ENCODE results near the gene CGB8. TPM values are rescaled to one million over a fixed set of nuclear protein-coding genes. Genes with fewer than 3 reads are reported as not detected.

The CGB8 gene
- total RNA-seq, 1 donor from 2014 or later: not detected

DNA sequence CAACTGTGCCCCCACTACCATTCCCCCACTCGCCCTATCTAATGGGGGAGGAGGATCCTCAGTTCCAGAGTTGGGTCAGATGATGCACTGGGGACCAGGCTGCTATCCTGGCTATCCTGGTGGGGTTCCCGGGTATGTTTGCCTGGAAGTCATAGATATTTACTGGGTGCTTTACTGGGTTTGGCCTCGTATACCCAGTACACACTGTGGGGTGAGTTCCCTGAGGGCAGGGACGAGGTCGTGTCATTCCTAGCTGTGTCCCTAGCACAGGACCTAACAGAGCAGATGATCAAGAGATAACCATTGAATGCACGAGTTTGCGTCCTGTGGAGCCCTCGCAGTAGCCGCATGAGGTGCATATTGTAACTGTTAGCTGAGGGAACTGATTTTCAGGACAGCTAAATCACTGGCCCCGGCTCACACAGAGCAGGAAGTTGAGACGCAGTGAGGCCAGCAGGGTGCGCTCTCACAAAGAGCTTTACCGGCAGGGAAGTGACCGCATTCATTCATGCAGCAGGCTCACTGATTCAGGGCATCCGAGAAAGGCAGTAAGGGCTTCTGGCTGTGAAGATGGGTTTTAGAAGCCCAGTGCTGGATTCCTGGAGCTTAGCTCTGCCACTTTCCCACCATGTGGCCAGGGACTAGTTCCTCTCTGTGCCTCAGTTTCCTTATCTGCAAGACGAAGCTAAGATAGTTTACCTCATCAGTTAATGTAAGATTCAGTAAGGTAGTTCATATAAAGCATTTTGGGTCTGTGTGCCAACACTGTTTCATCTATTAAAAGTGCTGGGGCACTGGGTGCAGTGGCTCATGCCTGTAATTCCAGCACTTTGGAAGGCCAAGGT, 49.2 kb downstream of the CGB8 start:
- TF ChIP-seq EZH2 (IDR thresholded peaks at IDR 0.05) (no peak), EZH2phosphoT487 (IDR thresholded peaks at IDR 0.05) (no peak)
- TF ChIP-seq, protein P1, sequence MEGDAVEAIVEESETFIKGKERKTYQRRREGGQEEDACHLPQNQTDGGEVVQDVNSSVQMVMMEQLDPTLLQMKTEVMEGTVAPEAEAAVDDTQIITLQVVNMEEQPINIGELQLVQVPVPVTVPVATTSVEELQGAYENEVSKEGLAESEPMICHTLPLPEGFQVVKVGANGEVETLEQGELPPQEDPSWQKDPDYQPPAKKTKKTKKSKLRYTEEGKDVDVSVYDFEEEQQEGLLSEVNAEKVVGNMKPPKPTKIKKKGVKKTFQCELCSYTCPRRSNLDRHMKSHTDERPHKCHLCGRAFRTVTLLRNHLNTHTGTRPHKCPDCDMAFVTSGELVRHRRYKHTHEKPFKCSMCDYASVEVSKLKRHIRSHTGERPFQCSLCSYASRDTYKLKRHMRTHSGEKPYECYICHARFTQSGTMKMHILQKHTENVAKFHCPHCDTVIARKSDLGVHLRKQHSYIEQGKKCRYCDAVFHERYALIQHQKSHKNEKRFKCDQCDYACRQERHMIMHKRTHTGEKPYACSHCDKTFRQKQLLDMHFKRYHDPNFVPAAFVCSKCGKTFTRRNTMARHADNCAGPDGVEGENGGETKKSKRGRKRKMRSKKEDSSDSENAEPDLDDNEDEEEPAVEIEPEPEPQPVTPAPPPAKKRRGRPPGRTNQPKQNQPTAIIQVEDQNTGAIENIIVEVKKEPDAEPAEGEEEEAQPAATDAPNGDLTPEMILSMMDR (IDR thresholded peaks at IDR 0.05): peak; percentile 87
- Mint-ChIP-seq H3K36me3 (peaks cover 3% of the 10 kb centered on the region), H3K4me3 (no peak overlapping the region), H3K9me3 (no peaks in the 10 kb centered on the region), H3K4me1 (peaks cover 19% of the 10 kb centered on the region), H3K27me3 (ENCODE audit: insufficient read depth, low read depth) (peaks cover 4% of the 10 kb centered on the region), H3K27ac (peak overlapping the region; percentile 74)
- Histone ChIP-seq H3K9me3 (ENCODE audit: low read depth) (no peaks in the 10 kb centered on the region), H3K79me2 (ENCODE audit: low read depth) (peaks cover 47% of the 10 kb centered on the region), H3K4me2 (no peak overlapping the region), H3K36me3 (no peaks in the 10 kb centered on the region), H3K27me3 (no peaks in the 10 kb centered on the region), H3F3A (ENCODE audit: low read depth) (peaks cover 11% of the 10 kb centered on the region), H2AFZ (replicated peaks) (no peak overlapping the region), H3K9ac (no peak overlapping the region), H3K4me3 (no peak overlapping the region), H3K27ac (no peak overlapping the region), H4K20me1 (ENCODE audit: low read depth) (peaks cover 21% of the 10 kb centered on the region), H3K4me1 (peaks cover 6% of the 10 kb centered on the region)
- DNase-seq (ENCODE audit: low spot score): peak; percentile 88

DNA sequence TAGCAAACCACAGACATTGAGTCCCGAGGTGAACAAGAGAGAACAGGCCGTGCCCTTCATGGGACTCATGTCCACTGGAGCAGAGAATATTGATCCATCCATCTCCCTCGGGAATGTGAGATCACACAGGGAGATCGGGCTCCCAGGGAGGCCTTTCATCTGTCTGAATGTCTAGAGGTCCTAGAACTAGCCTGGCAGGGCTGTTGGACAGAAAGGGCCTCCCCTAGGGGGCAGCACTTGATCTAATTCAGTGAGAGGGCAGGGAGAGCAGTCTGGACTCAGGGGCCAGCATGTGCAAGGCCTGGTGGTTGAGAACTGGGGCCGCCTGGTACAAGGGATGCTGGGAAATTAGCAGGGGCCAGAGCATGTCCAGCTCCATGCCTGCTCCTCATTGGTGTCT, 50.9 kb downstream of the CGB8 start:
- Histone ChIP-seq H3K79me2 (ENCODE audit: low read depth) (peaks cover 56% of the 10 kb centered on the region), H4K20me1 (ENCODE audit: low read depth) (peaks cover 23% of the 10 kb centered on the region), H2AFZ (replicated peaks) (no peak overlapping the region), H3K9me3 (ENCODE audit: low read depth) (no peaks in the 10 kb centered on the region), H3K36me3 (no peaks in the 10 kb centered on the region), H3K27ac (no peak overlapping the region), H3K4me2 (no peak overlapping the region), H3K4me1 (peaks cover 11% of the 10 kb centered on the region), H3F3A (ENCODE audit: low read depth) (peaks cover 16% of the 10 kb centered on the region), H3K4me3 (no peak overlapping the region), H3K27me3 (no peaks in the 10 kb centered on the region), H3K9ac (no peak overlapping the region)
- Mint-ChIP-seq H3K9me3 (no peaks in the 10 kb centered on the region), H3K4me3 (no peak overlapping the region), H3K4me1 (peaks cover 25% of the 10 kb centered on the region), H3K27me3 (ENCODE audit: insufficient read depth, low read depth) (peaks cover 4% of the 10 kb centered on the region), H3K36me3 (no peaks in the 10 kb centered on the region), H3K27ac (no peak overlapping the region)
- no peak for TF ChIP-seq EZH2 (IDR thresholded peaks at IDR 0.05)
- TF ChIP-seq, protein P1 (IDR thresholded peaks at IDR 0.05): peak; percentile 63
- DNase-seq (ENCODE audit: low spot score): peak; percentile 88

Small RNA genes within 50 kb of the gene (microRNA-seq; reads per million reads assigned to microRNA genes)
- 0.54 reads per million for gene MIR6798

Small RNA genes within 50 kb of the gene (small RNA-seq; reads per million reads assigned to genes)
- gene MIR6798: not detected
- gene RN7SL708P: not detected

Other genes starting within 250 kb of the CGB8 start
- gene BCAT2, start 238.1 kb downstream of the CGB8 start, total RNA-seq (ENCODE audit: low replicate concordance): 33.5 and 63.2 TPM in 2 replicates
- 11.2 and 27.6 TPM in 2 replicates for gene HSD17B14, start 212.6 kb downstream of the CGB8 start, total RNA-seq (ENCODE audit: low replicate concordance)
- 6.2 and 6.3 TPM in 2 replicates for gene PLEKHA4, start 180.5 kb downstream of the CGB8 start, total RNA-seq (ENCODE audit: low replicate concordance)
- gene PPP1R15A, start 176.7 kb downstream of the CGB8 start, total RNA-seq (ENCODE audit: low replicate concordance): 10.6 and 19.1 TPM in 2 replicates
- gene TULP2, start 150.4 kb downstream of the CGB8 start, total RNA-seq (ENCODE audit: low replicate concordance): 0.26 and 0.40 TPM in 2 replicates
- gene NUCB1, start 148.8 kb downstream of the CGB8 start, total RNA-seq (ENCODE audit: low replicate concordance): 73.5 and 158 TPM in 2 replicates
- 1.6 TPM in 1 of 2 replicates, not detected in the other for gene DHDH, start 115.4 kb downstream of the CGB8 start, total RNA-seq (ENCODE audit: low replicate concordance)
- gene BAX, start 94.2 kb downstream of the CGB8 start, total RNA-seq (ENCODE audit: low replicate concordance): 35.8 and 79.2 TPM in 2 replicates
- gene FTL, start 83.8 kb downstream of the CGB8 start, total RNA-seq (ENCODE audit: low replicate concordance): 989 and 1,798 TPM in 2 replicates
- gene GYS1, start 55.8 kb downstream of the CGB8 start, total RNA-seq (ENCODE audit: low replicate concordance): 17.7 and 38.7 TPM in 2 replicates
- 67.0 and 157 TPM in 2 replicates for gene RUVBL2, start 55.2 kb downstream of the CGB8 start, total RNA-seq (ENCODE audit: low replicate concordance)
- not detected in 2 replicates for gene LHB, start 32.0 kb downstream of the CGB8 start, total RNA-seq (ENCODE audit: low replicate concordance)
- gene CGB3, start 24.8 kb downstream of the CGB8 start, total RNA-seq (ENCODE audit: low replicate concordance): not detected in 2 replicates
- 1.0 TPM in 1 of 2 replicates, not detected in the other for gene CGB2, start 17.2 kb downstream of the CGB8 start, total RNA-seq (ENCODE audit: low replicate concordance)
- not detected in 2 replicates for gene CGB1, start 12.2 kb downstream of the CGB8 start, total RNA-seq (ENCODE audit: low replicate concordance)
- gene CGB5, start 5.3 kb downstream of the CGB8 start, total RNA-seq (ENCODE audit: low replicate concordance): not detected in 2 replicates
- 0.31 TPM in 1 of 2 replicates, not detected in the other for gene CGB7, start 8.6 kb upstream of the CGB8 start, total RNA-seq (ENCODE audit: low replicate concordance)
- gene NTF4, start 15.7 kb upstream of the CGB8 start, total RNA-seq (ENCODE audit: low replicate concordance): 0.46 and 3.8 TPM in 2 replicates
- gene KCNA7, start 23.6 kb upstream of the CGB8 start, total RNA-seq (ENCODE audit: low replicate concordance): 0.11 TPM in 1 of 2 replicates, not detected in the other
- 162 and 365 TPM in 2 replicates for gene SNRNP70, start 36.3 kb upstream of the CGB8 start, total RNA-seq (ENCODE audit: low replicate concordance)
- gene LIN7B, start 65.3 kb upstream of the CGB8 start, total RNA-seq (ENCODE audit: low replicate concordance): 9.2 and 9.7 TPM in 2 replicates
- 1.7 TPM in 1 of 2 replicates, not detected in the other for gene C19orf73, start 70.0 kb upstream of the CGB8 start, total RNA-seq (ENCODE audit: low replicate concordance)
- 1.8 and 12.0 TPM in 2 replicates for gene PPFIA3, start 70.4 kb upstream of the CGB8 start, total RNA-seq (ENCODE audit: low replicate concordance)
- 0.31 TPM in 1 of 2 replicates, not detected in the other for gene HRC, start 106.3 kb upstream of the CGB8 start, total RNA-seq (ENCODE audit: low replicate concordance)
- gene TRPM4, start 108.7 kb upstream of the CGB8 start, total RNA-seq (ENCODE audit: low replicate concordance): 3.1 and 11.2 TPM in 2 replicates

Data from neural progenitor cell (in vitro differentiated cells).